Vagina (tissue), 2 donors: Measurements from ENCODE around the gene THADA. TPM values are rescaled to one million over a fixed set of nuclear protein-coding genes. Genes with fewer than 3 reads are reported as not detected.
A peak's percentile ranks its signal among the peaks of the same experiment; 100 is the strongest.

ENCODE experiments used
- DNase-seq, 2 donors: peaks; one replicate each; pipeline ENCODE4 v3.0.0-alpha.2; 2017; ENCODE audit errors: extremely low spot score in 2 of 2
- H3K27ac ChIP-seq: fragments of 200-600 bp; sonication (generic); one replicate; pipeline ENCODE4 v1.5.1; 2019
- H3K27me3 ChIP-seq: fragments of 200-600 bp; sonication (generic); one replicate; pipeline ENCODE4 v1.5.1; 2019
- H3K36me3 ChIP-seq, 2 donors: fragments of 200-600 bp; sonication (generic); one replicate each; pipeline ENCODE4 v1.5.1; 2017 to 2019
- H3K4me1 ChIP-seq: fragments of 200-600 bp; sonication (generic); one replicate; pipeline ENCODE4 v1.5.1; 2019
- H3K4me3 ChIP-seq, 2 donors: fragments of 200-600 bp; sonication (generic); 1 replicate in 1 of 2; 2 replicates in 1 of 2; pipeline ENCODE4 v1.5.1; 2016 to 2019
- H3K9me3 ChIP-seq: fragments of 200-600 bp; sonication (generic); one replicate; pipeline ENCODE4 v1.5.1; 2019
- CTCF ChIP-seq, 3 experiments: fragments of 450-650 bp in 2 of 3; fragments of 200-600 bp in 1 of 3; sonication (generic) in 1 of 3; IDR thresholded peaks; one replicate each; pipeline ENCODE4 v1.5.1; 2017 to 2019; ENCODE audit warnings: antibody characterized with exemption in 3 of 3, mild to moderate bottlenecking in 2 of 3, moderate library complexity in 2 of 3
- POLR2A ChIP-seq, 2 donors: fragments of 450-650 bp; IDR thresholded peaks; one replicate each; pipeline ENCODE4 v1.6.1; 2017; ENCODE audit warnings: antibody characterized with exemption in 2 of 2, mild to moderate bottlenecking in 2 of 2, moderate library complexity in 2 of 2
- POLR2AphosphoS5 ChIP-seq, 2 donors: sonication (generic); formaldehyde crosslinking; IDR thresholded peaks; one replicate each; pipeline ENCODE4 v1.9.0; 2017; ENCODE audit warnings: antibody characterized with exemption in 2 of 2, mild to moderate bottlenecking in 2 of 2, low read depth in 1 of 2; ENCODE audit not compliant: insufficient read depth in 1 of 2
- intact Hi-C: fragments of 100-400 bp; cut with DNase I; formaldehyde crosslinking; loops from one replicate; pipeline ENCODE4 v1.15.1; 2023
- total RNA-seq: library from RNA; depleted of rRNA; stranded (reverse); fragments of >200 nt; gene quantifications from one replicate; pipeline ENCODE4 v1.2.3, GENCODE V29; 2016

The THADA gene
- total RNA-seq, 1 donor from 2014 or later = 32.2 TPM

DNA sequence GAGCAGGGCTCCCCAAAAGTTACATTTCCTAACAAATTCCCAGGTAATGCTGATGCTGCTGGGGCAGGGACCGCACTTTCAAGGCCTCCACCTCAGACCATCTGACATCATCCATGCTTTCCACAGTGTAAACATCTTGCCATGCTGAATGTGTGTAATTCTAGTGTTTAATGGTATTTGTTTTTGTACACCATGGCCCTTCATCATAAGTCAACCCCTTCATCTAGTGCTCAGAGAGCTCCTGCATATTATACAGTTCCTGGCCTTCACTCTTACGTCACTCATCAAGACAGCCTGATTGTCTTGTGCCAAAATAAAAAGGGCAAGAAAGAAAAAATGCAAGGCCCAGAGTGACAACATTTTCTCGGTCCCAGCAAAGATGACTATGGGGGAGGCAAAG lies 291.9 kb downstream of the THADA start:
- Histone ChIP-seq H3K36me3 (no peaks in the 10 kb centered on the region), H3K27me3 (no peaks in the 10 kb centered on the region), H3K4me3 (no peak overlapping the region), H3K9me3 (no peaks in the 10 kb centered on the region), H3K4me1 (peaks cover 56% of the 10 kb centered on the region), H3K27ac (peak overlapping the region; percentile 85)
- TF ChIP-seq POLR2AphosphoS5 (IDR thresholded peaks at IDR 0.05; ENCODE audit: insufficient read depth in 1 of 2, low read depth in 1 of 2) (no peak), POLR2A (IDR thresholded peaks at IDR 0.05) (no peak), CTCF (IDR thresholded peaks at IDR 0.05) (no peak)
- peak in 1 of 2 donors; percentile 37 for DNase-seq
- intact Hi-C loops = no loop called here

GRCh38 chr2:43302961-43303494 lies 292.8 kb downstream of the THADA start:
- Histone ChIP-seq H3K4me1 (peaks cover 56% of the 10 kb centered on the region), H3K27me3 (no peaks in the 10 kb centered on the region), H3K27ac (no peak overlapping the region), H3K9me3 (no peaks in the 10 kb centered on the region), H3K36me3 (no peaks in the 10 kb centered on the region), H3K4me3 (no peak overlapping the region)
- no peak for DNase-seq
- TF ChIP-seq POLR2A (IDR thresholded peaks at IDR 0.05) (no peak), POLR2AphosphoS5 (IDR thresholded peaks at IDR 0.05; ENCODE audit: insufficient read depth in 1 of 2, low read depth in 1 of 2) (no peak), CTCF (IDR thresholded peaks at IDR 0.05) (no peak)
- intact Hi-C loops = no loop called here

GRCh38 chr2:43302182-43302960 lies 293.5 kb downstream of the THADA start:
- Histone ChIP-seq H3K9me3 (no peaks in the 10 kb centered on the region), H3K4me3 (no peak overlapping the region), H3K36me3 (no peaks in the 10 kb centered on the region), H3K27me3 (no peaks in the 10 kb centered on the region), H3K27ac (peak overlapping the region; percentile 16), H3K4me1 (peaks cover 55% of the 10 kb centered on the region)
- intact Hi-C loops = no loop called here
- no peak for DNase-seq
- TF ChIP-seq CTCF (IDR thresholded peaks at IDR 0.05) (no peak), POLR2AphosphoS5 (IDR thresholded peaks at IDR 0.05; ENCODE audit: insufficient read depth in 1 of 2, low read depth in 1 of 2) (no peak), POLR2A (IDR thresholded peaks at IDR 0.05) (no peak)

DNA sequence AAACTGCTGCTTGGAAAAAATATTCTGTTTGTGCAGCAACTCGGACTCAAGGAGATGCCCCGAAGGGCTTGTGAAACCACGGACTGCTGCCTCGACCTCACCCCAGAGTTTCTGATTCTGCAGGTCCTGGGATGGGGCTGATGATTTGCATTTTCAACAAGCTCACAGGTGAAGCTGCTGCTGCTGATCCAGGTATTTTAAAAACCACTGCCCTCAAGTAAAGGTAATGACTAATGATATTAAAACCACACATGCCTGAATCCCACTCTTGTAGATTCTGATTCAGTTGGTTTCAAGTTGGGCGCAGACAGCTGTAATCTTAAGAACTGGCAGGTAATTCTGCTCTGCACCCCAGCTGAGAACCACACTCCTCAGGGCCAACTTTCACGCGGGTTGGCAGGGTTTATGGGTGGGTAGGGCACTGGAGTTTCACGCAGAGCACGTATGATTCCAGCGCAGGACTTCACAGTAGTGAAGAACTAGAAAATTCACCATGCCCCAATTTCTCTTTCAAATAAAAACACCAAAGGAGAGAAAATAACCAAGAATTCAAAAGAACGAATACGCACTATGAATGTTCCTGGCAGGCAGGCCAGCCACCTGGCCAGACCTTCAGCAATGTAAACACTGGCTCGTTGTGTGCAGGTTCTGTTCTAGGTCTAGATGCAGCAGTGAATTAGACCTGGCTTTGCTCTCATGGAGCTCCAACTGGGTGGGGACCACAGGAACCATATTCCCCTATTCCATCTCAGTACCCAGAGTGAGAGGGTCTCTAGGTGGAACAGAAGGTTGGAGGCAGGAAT lies 294.9 kb downstream of the THADA start:
- Histone ChIP-seq H3K9me3 (no peaks in the 10 kb centered on the region), H3K27ac (peak overlapping the region; percentile 60), H3K4me1 (peaks cover 43% of the 10 kb centered on the region), H3K27me3 (no peaks in the 10 kb centered on the region), H3K4me3 (no peak overlapping the region), H3K36me3 (no peaks in the 10 kb centered on the region)
- no peak for TF ChIP-seq POLR2A (IDR thresholded peaks at IDR 0.05)
- no peak for TF ChIP-seq CTCF (IDR thresholded peaks at IDR 0.05)
- no peak for TF ChIP-seq POLR2AphosphoS5 (IDR thresholded peaks at IDR 0.05; ENCODE audit: insufficient read depth in 1 of 2, low read depth in 1 of 2)
- peak in 1 of 2 donors; percentile 91 for DNase-seq
- intact Hi-C loops = no loop called here
